NOMO-1 treated with DMSO at 0.1 percent for 48 hours (cell line): ENCODE data around the gene MVK.

Experiments
- DNase-seq: peaks from one replicate; lab custom pipeline; 2025; ENCODE audit not compliant: unreplicated experiment; lab: John Stamatoyannopoulos, UW

Gene MVK

DNA sequence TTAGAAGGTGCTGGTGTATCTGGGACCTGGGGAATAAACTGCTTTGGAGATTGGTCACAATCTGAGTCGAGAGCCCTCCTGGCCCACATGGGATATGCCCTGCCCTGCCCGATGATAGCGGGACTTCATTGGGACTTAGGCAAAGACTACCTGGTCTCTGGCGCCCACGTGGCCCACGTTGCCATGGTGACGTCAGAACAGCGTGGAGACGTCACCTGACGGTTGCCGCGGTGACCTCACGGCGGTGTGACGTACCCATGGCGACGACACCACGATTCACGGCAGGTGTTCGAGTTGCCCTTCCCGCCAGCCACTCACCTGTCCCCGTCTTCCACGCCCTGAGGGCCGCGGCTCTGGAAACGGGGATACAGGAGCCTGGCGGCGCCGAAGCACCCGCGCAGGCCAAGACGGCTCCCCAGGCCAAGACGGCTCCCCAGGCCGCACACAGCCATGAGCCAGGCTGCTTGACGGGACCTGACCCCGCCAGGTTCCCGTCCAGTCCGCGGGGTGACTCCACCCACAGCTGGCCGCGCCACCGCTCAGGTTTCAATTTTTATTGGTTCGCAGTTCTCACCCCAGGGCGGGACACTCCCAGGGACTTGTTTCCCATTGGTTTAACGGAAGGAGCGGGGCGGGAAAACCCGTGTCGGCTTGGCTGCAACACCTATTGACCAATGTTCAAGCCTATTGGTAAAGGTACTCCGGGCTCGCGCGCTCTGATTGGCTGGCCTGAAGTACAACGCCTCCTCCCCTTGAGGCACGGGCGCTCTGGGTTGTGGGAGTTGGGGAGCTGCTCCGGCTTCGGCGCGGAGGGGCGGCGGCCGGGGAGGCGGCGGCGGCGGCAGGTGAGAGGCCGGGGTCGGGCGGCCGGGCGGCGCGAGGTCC is at the start of gene MVK, which contains the start of gene MMAB:
MVK (plus strand) TSS at position 766 of the 885 bp plus-strand sequence. CDS start 1,029 bp downstream, outside the sequence.
MMAB (minus strand) TSS at position 476 of the 885 bp plus-strand sequence; CDS start at position 452, 24 bp downstream.
- peak; percentile 99 for DNase-seq

DNA sequence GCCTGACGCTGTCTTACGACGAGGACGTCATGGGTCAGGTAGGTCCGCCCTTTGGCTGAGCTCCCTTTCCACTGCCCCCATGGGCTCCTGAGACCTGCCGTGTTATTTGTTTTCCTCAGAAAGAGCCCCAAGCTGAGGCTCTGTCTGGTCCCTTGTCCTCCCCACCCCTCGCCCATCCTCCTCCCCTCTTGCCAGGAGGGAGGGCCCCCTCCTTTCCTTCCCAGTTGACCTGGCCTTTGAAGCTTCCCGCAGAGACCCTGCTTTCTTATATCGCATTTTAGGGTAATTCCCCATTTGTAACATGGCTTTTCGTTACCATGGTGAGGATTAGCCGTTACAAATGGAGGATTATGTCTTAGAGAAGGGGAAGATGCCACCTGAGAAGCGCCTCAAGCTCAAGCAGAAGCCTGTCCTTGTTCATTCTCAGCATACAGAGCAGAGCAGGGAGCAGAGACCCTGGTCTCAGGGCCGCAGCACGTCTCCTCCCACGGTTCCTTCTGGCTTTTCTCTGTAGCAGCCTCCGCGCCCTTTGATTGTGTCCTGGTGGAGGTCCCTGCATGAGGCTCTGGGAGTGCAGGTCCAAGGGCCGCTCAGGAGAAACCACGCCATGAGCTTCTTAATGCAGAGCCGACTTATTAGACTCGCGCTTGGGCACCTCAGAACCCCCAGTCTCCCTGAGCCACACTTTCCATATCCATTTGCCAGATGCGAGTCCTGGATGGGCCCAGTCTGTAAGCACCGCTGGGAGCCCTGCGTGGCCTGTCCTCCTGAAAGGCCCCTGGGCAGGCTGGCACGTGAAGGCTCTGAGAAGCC is 48.9 kb upstream of the MVK start:
- DNase-seq, result no peak

DNA sequence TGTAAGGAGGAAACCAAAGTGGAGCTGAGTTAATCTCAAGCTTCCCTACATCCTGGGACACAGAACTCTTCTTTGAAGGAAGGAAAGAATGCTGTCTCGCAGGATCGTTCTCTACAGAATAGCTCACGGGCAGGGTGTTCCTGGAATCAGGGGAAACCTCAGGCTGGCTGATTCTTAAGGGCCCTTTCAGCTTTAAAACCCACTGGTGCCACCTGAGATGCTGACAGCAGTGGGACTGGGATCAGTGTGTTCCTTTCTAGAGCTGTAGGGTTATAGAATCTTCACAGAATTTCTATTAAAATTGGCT is 48.4 kb upstream of the MVK start:
- DNase-seq, result no peak

DNA sequence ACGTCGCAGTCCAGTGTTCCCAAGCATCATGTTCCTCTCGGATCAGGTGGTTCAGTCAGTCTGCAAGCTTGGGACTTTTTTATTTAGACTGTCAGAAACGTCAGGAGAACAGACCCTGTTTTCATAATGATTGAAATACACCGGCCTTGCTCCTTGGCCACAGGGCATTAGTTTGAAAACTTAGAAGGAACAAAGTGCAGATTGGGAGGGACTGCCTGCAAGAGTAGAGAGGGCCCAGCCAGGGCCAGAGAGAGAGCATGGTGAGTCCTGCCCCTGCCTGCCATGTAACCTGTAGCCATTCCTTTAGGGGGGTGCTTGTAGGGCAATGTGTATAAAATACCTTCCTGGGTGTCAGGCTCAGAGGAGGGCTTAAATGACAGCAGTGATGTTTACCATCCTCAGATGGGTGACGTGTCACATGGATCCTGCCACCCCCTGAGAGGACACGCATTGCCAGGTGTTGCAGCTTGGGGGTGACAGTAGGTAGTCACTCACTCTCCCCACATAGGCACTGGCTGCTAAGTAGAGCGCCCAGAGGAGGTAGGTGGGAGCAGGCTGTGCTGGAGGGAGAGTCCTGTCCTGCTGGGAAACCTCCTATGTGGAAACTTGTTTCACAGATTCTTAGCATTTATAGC is 46.0 kb upstream of the MVK start:
- no peak for DNase-seq

DNA sequence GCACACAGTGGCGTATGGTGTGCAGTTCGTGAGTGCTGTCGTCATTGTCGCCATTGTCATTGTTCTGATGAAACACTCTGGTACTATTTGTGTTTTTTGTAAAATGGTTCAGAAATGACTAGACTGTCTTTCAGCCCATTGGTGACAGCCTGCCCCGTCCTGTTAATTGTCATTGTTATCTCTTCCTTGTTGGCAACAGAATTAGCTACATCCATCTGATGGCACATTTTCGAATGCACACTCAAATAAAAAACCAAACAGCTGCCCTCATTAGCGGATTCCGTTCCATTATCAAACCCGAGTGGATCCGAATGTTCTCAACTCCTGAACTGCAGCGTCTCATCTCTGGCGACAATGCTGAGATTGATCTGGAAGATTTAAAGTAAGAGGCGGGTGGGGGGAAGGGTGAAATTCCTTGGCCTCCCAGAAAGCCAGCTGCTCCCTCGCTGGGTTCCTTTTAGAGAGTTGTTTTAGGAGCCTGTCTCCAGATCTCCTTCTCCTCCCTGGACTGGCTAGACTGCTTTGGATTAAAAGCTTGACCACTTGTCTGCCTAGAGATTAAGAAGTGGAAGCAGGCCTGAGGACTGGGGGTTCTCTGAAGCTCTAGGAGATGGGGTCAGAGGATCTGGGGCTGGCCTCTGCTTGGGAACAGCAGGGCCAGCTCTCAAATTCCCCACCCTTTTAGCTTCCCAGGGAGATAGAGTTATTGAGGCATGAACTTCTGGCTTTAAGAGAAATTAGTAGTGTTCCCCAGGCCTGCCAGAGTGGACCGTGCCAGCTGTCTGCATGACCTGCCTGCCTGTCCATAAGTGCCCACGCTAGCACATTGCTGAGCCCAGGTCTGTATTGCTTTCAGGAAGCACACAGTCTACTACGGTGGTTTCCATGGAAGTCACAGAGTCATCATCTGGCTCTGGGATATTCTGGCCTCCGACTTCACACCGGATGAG is 43.6 kb upstream of the MVK start:
- no peak for DNase-seq

DNA sequence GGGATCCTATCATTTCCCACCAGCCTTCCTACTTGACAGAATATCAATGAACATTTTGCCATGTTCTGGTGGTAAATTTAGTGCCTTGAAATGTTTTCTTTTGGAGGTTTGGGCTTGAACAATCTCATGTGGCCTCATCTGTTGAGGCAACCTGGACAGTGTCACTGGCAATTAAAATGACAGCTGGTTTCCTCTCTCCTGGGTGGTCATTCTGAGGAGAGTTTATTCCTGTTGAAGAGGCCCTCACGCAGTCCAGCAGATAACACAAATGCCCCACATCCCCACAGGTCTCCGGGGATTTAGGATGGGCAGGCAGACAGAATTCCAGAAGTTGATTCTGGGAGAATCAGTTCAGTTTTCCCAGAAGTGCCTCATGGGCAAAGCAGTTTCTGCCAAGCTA is 42.2 kb upstream of the MVK start:
- no peak for DNase-seq

DNA sequence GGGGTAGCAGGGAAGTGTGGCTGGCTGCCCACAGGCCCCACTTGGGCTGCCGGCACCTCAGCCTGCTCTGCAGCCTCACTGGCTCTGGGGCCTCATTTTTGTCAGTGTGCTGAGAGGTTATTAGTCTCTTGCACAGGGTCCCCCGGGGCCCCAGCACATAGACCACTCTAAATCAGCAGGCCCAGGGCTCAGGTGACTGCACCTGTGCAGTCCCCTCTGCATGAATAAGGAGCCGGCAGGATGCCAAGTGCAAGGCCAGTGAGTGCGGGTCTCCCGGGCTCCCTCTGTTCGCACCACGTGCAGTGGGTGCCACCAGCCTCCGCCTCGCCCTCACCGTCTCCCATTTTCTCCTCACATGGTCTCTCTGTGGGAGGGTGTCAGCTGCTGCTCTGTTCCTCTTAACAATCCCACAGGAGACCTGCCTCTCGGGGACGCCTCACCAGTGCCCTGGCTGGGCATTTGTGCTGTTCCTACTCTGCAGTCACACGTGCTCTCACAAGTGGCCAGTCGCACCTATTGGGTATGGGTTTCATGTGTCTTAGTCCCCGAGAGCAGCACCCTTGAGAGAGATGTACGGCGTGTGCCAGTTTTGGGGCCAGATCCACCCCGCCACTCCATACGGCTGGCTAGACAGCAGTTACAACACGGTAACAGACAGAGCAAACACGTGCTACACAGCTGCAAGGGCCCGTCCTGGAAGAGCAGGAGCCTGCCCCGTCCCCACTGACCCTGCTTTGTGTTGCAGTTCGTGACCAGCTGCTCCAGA is 40.7 kb upstream of the MVK start:
- DNase-seq, result no peak

DNA sequence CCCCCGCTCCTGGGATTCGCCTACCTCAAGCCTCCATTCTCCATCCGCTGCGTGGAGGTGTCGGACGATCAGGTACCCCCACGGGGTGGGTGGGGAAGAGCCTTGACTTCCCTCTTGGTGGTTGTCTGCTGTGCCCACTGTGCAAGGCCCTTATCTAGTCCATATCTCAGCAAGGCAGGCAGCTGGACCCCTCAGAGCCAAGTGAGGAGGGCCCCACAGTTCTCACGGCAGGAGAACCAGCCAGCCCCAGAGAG is 40.2 kb upstream of the MVK start:
- DNase-seq, result no peak

DNA sequence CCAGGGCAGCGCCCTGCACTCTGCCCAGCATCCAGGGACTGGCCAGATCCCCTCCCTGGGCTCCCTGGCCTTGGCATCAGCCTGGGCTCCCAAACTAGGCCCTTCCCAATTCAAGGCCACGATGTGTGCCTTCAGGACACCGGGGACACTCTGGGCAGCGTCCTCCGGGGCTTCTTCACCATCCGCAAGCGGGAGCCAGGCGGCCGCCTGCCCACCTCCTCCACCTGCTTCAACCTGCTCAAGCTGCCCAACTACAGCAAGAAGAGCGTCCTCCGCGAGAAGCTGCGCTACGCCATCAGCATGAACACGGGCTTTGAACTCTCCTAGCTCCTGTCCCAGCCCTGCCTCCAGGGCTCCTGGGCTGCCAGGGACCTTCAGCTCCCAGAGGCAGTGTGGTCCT is 39.1 kb upstream of the MVK start:
- no peak for DNase-seq

DNA sequence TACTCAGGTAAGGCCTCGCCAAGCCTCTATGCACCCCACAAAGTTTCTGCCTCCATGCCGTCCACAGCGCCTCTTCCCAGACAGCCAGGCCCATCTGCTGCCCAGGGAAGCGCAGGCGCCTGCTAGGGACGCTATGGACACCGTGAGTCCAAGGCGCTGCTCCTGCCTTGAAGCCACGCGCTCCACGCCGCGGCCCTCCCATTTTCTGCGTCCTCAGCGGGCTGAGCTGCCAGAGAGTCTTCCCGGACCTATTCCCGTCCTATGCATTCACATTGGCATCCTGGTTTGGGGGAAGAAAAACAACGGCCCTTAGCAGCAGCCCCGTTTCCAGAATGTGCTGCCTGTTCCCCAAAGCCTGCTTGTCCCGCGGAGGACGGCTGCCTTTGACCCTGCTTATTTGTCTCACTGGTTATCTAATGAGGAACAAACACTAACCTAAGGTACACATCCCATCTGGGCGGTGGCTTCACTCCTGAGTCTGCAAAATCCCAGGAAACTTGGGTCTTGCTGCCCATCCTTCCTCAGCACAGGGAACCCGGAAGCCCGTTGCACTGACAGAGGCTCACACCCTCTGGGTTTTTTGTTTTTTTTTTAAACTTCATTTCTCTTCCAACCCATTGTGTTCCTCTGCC is 38.2 kb upstream of the MVK start:
- DNase-seq, result no peak

DNA sequence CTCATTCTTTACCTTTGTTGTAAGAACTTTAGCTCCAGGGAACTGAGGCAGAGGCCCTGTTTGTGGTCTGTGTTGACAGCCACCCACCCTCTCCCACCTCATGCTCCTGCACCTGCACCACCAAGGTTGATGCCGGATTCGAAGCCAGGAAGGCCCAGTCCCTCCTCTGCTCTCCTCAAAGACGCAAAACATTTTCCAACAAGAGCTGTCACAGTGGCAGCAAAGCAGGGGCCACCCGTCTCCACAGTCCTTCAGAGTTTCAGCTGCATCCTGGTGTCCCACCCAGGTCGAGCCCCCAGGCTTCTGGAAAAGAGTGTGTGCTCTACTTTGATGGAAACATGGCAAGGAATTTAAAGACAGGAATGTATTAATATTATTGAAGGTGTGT is 37.7 kb upstream of the MVK start:
- DNase-seq, result no peak

DNA sequence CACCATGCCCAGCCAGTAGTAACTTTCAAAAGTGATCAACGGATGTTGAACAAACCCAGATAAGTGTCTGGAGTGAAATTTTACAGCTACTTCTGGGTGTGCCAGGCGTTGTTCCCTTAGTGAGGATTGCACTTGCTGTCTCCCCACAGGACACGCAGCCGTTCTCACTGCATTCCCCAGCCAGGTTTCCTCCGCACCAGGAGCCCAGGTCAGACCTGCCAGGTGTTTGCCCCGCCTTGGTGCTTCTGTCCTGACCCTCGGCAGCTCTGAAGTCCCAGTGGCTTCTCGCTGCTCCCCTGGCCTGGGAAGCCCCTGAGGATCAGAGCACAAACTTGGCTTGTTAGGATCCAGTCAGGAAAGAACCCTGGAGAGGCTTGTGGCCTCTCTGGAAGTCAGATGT is 36.5 kb upstream of the MVK start:
- no peak for DNase-seq

DNA sequence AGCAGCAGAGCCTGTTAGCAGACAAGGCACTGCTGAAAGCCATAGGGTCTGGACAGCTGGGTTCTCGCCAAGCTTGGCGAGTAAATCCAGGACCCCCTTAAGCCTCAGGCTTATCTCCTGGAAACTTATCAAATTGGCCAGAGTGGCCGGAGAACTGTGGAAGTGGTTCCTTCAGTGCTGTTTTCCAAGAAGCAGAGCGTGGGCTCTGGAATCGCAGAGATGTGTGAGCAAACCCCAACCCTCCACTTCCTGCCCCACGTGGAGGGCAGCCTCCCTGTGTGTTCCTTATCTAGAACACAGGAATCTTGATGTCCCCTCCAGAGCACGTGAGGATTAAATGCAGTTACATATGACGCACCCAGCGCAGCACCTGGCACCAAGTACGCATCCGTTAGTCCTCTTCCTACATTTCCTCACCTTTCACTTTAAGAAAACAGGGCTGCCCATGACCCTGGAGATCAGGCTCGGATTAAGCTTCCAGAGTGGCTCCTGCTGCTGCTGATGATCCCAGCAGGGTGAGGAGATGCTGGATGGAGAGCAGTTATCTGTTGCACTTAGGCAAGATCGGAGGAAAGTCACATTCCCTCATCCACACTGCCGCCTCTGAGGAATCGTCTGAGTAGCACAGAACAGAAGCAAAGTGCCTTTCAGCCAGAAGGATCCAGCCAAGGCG is 35.3 kb upstream of the MVK start:
- no peak for DNase-seq

DNA sequence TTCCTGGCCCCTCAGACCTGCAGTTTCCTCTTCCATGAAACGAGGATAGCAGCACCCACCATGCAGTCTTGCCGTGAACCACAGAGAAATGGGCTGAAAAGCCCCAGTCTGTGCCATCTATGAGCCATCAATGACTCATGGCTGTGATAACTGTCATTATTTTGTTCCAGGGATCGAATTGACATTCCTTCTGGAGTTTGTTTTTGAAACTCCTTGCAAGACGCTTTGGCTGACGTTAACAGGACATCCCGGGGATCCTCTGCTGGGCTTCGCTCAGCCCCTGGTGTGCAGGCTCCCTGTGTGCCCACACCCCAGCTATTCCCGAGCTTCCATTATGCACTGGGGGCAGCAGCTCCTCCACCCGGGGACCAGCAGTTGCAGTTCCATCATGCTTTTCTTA is 34.1 kb upstream of the MVK start:
- no peak for DNase-seq

DNA sequence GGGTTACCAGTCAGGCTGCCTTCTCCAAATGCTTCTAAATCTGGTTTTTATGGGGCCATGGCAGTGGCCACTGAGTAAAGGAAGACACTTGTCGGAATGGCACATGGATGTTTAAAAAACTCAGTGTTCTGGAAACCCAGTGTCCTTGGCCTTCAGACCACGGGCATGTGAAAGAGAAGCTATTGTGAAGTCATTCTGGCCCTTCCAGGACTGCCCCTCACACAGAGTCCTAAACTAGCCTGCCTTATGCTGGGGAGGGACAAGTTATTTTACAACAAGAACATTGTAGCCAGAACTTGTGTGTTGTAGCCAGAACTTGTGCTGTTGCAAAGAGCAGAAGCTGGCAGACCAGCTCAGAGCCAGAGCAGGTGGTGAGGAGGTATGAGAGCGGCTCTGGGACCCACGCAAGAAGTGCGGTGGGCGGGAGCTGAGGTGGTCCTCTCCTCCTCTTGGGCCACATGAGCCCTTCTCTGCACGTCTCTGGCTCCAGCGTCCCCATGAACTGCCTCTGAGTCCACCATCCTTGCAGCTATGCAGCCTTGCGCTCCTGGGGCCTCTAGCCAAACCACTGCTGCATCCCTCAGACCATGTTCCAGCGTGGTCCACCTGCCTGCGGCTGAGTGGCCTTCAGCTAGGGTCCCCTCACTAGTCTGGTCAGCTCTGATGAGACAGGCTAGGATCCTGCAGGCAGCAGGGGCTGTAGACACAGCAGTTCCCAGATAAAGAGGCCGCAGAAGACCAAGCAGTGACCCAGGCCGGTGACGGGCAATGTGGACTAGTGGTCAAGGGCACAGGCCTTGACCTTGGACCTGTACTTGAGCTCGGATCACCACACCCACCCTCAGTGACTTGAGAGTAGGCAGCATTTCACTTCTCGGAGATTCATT is 32.8 kb upstream of the MVK start:
- no peak for DNase-seq

DNA sequence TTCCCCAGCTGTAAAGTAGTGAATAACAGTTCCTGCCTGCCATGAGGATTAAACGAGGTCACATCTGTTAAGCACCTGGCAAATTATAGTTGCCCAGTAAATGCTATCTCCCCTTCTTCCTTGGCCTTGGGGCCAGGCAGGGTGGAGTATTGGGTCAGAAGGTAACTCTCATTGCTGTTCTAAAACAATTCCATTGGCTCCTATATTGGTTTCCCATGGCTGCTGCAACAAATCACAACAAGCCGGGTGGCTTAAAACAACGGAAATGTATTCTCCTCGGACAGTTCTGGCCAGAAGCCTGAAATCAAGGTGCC is 32.2 kb upstream of the MVK start:
- DNase-seq, result no peak

DNA sequence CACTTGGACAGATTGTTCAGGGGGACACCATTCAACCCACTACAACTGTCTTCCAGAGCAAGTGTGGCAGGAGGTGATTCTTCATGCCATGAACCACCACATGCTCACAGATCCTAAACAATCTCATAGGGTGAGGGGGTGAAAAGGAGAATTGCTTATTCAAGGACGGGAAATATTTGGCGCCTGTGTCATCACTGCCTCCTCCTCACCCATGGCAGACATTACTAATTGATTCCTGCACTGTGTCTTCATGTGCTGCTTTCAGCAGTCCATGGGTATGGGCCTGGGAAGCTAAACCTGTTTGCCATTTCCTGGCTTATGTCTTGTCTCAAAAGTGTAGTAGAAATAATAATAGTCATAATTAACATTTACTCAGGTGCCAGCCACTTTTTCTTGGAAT is 31.6 kb upstream of the MVK start:
- DNase-seq, result no peak

DNA sequence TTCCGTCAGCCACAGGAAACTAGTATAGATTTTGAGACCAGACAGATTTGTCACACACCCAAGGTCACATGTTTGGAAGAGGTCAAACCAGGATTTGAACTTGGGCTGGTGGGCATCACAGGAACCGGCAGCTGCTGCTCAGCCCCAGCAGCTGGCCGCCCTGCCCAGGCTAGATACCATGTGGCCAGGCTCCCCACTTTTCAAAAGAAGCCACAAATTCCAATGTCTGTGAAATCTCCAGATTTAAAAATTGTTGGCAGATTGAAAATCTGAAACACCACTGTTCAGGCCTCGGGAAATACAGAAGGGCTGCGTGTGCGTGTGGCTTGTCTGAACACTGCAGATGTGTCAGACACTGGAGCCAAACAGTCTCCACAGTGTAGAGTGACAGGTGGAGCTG is 30.7 kb upstream of the MVK start:
- DNase-seq, result no peak
